ENCODE results near the gene USP46. TPM values are rescaled to one million over a fixed set of nuclear protein-coding genes. Genes with fewer than 3 reads are reported as not detected.

The USP46 gene
- total and polyA plus RNA-seq, 2 of the 8 experiments (the other 6 are each of a cell fraction or from before 2014, with no cell fraction given), result 10.6 to 62.4 TPM

DNA sequence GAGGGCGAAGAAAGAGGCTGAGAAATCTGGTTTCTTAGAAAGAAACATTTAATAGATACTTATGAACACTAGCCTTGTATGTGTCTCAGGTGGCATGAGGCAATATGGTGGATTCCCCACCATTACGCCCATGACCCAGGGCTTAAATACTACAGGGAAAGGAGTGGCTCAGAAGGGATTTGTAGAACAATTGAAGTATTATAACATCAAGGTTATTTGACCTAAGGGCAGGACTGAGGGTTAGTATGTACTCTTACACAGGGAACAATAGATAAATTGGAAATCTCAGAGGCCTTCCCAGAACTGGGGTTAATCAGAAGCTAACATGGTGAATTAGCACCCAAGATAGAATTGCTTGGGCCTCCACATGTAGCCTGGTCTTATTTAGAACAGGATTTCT lies 11.0 kb upstream of the USP46 start:
- ChIA-PET POLR2A (ENCODE audit: partially characterized antibody) (interaction anchor here (0.6 to 2.1 kb wide), 4 partner anchors 12 to 213 kb away, joined by 3 to 6 read pairs (median 5); no protein-coding TSS in a partner anchor), CTCF (ENCODE audit: partially characterized antibody) (interaction anchor here (1.1 to 1.5 kb wide), 3 partner anchors 33 to 124 kb away, joined by 3 to 5 read pairs (median 4); no protein-coding TSS in a partner anchor)
- no peaks in the 10 kb centered on the region for H3K23me2 ChIP-seq (ENCODE audit: low read depth, low read length)
- WGBS, 2 experiments (ENCODE audit: extremely low coverage in 1 of 2, insufficient coverage in 1 of 2, insufficient read length in 1 of 2, insufficient replicate concordance in 2 of 2, low coverage in 1 of 2, low lambda C conversion rate in 2 of 2, missing lambda C conversion rate in 1 of 2), result 92% methylated on average over 2 of the region's 2 CpGs; no CpG with 5 or more reads in 1 of the 2 experiments
- H4K91ac ChIP-seq (replicated peaks; ENCODE audit: insufficient read length, low read length), result no peak overlapping the region
- no peak overlapping the region for H3K18ac ChIP-seq (ENCODE audit: extremely low read depth, low read length)
- no peak overlapping the region for H2AK5ac ChIP-seq (ENCODE audit: low read depth, low read length)
- no peak overlapping the region for H3K4me3 ChIP-seq (ENCODE audit: extremely low read depth in 1 of 4, insufficient read depth in 2 of 4, low read depth in 3 of 4, low read length in 4 of 4)
- no peaks in the 10 kb centered on the region for H3K79me1 ChIP-seq (ENCODE audit: low read depth, low read length)
- H3K27ac ChIP-seq (ENCODE audit: low read depth, low read length), result no peak overlapping the region
- H2BK15ac ChIP-seq (ENCODE audit: low read length), result no peak overlapping the region
- H4K20me1 ChIP-seq (replicated peaks in 1 of 2; ENCODE audit: control insufficient read depth in 1 of 2, insufficient read depth in 2 of 2, low read length in 2 of 2), result no peaks in the 10 kb centered on the region
- 0 out of 4 replicates have a peak, but pooled peaks cover 0 to 2% of the 10 kb centered on the region in 2 experiments for H3K9me3 ChIP-seq (ENCODE audit: insufficient read depth in 2 of 2, low read depth in 1 of 2, low read length in 1 of 2)
- H3K9ac ChIP-seq (replicated peaks in 1 of 4; ENCODE audit: extremely low read depth in 1 of 4, low read depth in 3 of 4, low read length in 3 of 4), result no peak overlapping the region
- TF ChIP-seq SIN3A (conservative IDR thresholded peaks at IDR 0.05 in 1 of 2, IDR thresholded peaks at IDR 0.05 in 1 of 2; ENCODE audit: low read depth in 1 of 2, low read length in 2 of 2), result no peak
- TF ChIP-seq CBX5 (IDR thresholded peaks at IDR 0.05; ENCODE audit: low read depth, low read length), result no peak
- TF ChIP-seq, protein P1, sequence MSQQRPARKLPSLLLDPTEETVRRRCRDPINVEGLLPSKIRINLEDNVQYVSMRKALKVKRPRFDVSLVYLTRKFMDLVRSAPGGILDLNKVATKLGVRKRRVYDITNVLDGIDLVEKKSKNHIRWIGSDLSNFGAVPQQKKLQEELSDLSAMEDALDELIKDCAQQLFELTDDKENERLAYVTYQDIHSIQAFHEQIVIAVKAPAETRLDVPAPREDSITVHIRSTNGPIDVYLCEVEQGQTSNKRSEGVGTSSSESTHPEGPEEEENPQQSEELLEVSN (IDR thresholded peaks at IDR 0.05), result no peak
- DNase-seq (ENCODE audit: low read depth in 1 of 2, low spot score in 2 of 2), result no peak
- H3K14ac ChIP-seq (ENCODE audit: insufficient read length), result no peak overlapping the region
- no peaks in the 10 kb centered on the region for H3K36me3 ChIP-seq (ENCODE audit: control insufficient read depth in 2 of 4, insufficient read depth in 4 of 4, low read length in 3 of 4)
- H3K4me2 ChIP-seq (ENCODE audit: insufficient read depth in 1 of 2, low read depth in 2 of 2, low read length in 2 of 2), result no peak overlapping the region
- no peak overlapping the region for H3K23ac ChIP-seq (ENCODE audit: insufficient read length)
- no peaks in the 10 kb centered on the region for H3K79me2 ChIP-seq (ENCODE audit: control insufficient read depth in 1 of 2, insufficient read depth in 2 of 2, low read length in 2 of 2)
- H2BK12ac ChIP-seq (ENCODE audit: low read depth, low read length), result no peak overlapping the region
- no peak overlapping the region for H2BK120ac ChIP-seq (replicated peaks; ENCODE audit: low read depth, low read length)
- no peak overlapping the region for H2BK20ac ChIP-seq (ENCODE audit: low read length)
- H2BK5ac ChIP-seq (ENCODE audit: low read depth, low read length), result no peak overlapping the region
- no peak overlapping the region for H4K5ac ChIP-seq (ENCODE audit: insufficient read length, low read depth, low read length)
- FAIRE-seq, result no peak
- H4K8ac ChIP-seq (ENCODE audit: extremely low read depth, insufficient read depth, low read length), result no peak overlapping the region
- H2AFZ ChIP-seq (ENCODE audit: low read length), result no peak overlapping the region
- H3K4ac ChIP-seq (replicated peaks; ENCODE audit: insufficient read length, low read depth, low read length), result no peak overlapping the region
- no peaks in the 10 kb centered on the region for H3K27me3 ChIP-seq (replicated peaks in 1 of 4; ENCODE audit: control insufficient read depth in 3 of 4, extremely low read depth in 1 of 4, insufficient read depth in 3 of 4, low read length in 3 of 4)
- no peak overlapping the region for H3K56ac ChIP-seq (replicated peaks; ENCODE audit: insufficient read length, low read depth, low read length)
- H3K4me1 ChIP-seq (replicated peaks in 1 of 4; ENCODE audit: control insufficient read depth in 3 of 4, insufficient read depth in 4 of 4, low read length in 3 of 4), result no peaks in the 10 kb centered on the region
